Sigmoid colon (tissue), 4 donors: ENCODE results near the gene BAZ1A.
"Not testable (repeated sequence)": the region's sequence is repeated elsewhere in the genome, so short reads cannot be mapped to it uniquely, and the experiment has no call there.

Experiments used
- CTCF ChIP-seq, 4 experiments: fragments of 450-650 bp in 3 of 4; fragments of 200-600 bp in 1 of 4; IDR thresholded peaks; one replicate each; pipeline ENCODE4 v1.5.1; 2016 to 2019; ENCODE audit warnings: antibody characterized with exemption in 4 of 4, mild to moderate bottlenecking in 3 of 4, moderate library complexity in 2 of 4
- POLR2A ChIP-seq, 2 donors: fragments of 450-650 bp; IDR thresholded peaks; one replicate each; pipeline ENCODE4 v1.6.1; 2016; ENCODE audit warnings: antibody characterized with exemption in 2 of 2, mild to moderate bottlenecking in 2 of 2, moderate library complexity in 2 of 2
- POLR2AphosphoS5 ChIP-seq, 4 donors: sonication (generic); formaldehyde crosslinking; IDR thresholded peaks; one replicate each; pipeline ENCODE4 v1.6.1; 2017; ENCODE audit warnings: antibody characterized with exemption in 4 of 4

- TF ChIP-seq CTCF, POLR2AphosphoS5, POLR2A (IDR thresholded peaks at IDR 0.05): not testable (repeated sequence)
These were observed 135.0 kb downstream of the BAZ1A start for GRCh38 chr14:34740139-34740538.
